Lower leg skin (tissue), 3 donors: ENCODE data around the gene CCM2.

Experiments used
- POLR2A ChIP-seq, 2 donors: fragments of 450-650 bp; IDR thresholded peaks; one replicate each; pipeline ENCODE4 v1.6.1; 2016 to 2017; ENCODE audit warnings: antibody characterized with exemption in 2 of 2, mild to moderate bottlenecking in 1 of 2, moderate library complexity in 1 of 2
- TF ChIP-seq, protein P1 (sequence below), 3 donors: fragments of 450-650 bp; IDR thresholded peaks; one replicate each; pipeline ENCODE4 v1.5.1; 2016; ENCODE audit warnings: antibody characterized with exemption in 3 of 3, mild to moderate bottlenecking in 3 of 3, moderate library complexity in 2 of 3

- TF ChIP-seq, protein P1, sequence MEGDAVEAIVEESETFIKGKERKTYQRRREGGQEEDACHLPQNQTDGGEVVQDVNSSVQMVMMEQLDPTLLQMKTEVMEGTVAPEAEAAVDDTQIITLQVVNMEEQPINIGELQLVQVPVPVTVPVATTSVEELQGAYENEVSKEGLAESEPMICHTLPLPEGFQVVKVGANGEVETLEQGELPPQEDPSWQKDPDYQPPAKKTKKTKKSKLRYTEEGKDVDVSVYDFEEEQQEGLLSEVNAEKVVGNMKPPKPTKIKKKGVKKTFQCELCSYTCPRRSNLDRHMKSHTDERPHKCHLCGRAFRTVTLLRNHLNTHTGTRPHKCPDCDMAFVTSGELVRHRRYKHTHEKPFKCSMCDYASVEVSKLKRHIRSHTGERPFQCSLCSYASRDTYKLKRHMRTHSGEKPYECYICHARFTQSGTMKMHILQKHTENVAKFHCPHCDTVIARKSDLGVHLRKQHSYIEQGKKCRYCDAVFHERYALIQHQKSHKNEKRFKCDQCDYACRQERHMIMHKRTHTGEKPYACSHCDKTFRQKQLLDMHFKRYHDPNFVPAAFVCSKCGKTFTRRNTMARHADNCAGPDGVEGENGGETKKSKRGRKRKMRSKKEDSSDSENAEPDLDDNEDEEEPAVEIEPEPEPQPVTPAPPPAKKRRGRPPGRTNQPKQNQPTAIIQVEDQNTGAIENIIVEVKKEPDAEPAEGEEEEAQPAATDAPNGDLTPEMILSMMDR (IDR thresholded peaks at IDR 0.05), result no peak
- no peak for TF ChIP-seq POLR2A (IDR thresholded peaks at IDR 0.05)
These were observed 107.4 kb downstream of the CCM2 start for GRCh38 chr7:45107356-45107755.
